ENCODE results near the gene ABCC4. TPM values are rescaled to one million over a fixed set of nuclear protein-coding genes. Genes with fewer than 3 reads are reported as not detected.

ABCC4 gene, protein sequence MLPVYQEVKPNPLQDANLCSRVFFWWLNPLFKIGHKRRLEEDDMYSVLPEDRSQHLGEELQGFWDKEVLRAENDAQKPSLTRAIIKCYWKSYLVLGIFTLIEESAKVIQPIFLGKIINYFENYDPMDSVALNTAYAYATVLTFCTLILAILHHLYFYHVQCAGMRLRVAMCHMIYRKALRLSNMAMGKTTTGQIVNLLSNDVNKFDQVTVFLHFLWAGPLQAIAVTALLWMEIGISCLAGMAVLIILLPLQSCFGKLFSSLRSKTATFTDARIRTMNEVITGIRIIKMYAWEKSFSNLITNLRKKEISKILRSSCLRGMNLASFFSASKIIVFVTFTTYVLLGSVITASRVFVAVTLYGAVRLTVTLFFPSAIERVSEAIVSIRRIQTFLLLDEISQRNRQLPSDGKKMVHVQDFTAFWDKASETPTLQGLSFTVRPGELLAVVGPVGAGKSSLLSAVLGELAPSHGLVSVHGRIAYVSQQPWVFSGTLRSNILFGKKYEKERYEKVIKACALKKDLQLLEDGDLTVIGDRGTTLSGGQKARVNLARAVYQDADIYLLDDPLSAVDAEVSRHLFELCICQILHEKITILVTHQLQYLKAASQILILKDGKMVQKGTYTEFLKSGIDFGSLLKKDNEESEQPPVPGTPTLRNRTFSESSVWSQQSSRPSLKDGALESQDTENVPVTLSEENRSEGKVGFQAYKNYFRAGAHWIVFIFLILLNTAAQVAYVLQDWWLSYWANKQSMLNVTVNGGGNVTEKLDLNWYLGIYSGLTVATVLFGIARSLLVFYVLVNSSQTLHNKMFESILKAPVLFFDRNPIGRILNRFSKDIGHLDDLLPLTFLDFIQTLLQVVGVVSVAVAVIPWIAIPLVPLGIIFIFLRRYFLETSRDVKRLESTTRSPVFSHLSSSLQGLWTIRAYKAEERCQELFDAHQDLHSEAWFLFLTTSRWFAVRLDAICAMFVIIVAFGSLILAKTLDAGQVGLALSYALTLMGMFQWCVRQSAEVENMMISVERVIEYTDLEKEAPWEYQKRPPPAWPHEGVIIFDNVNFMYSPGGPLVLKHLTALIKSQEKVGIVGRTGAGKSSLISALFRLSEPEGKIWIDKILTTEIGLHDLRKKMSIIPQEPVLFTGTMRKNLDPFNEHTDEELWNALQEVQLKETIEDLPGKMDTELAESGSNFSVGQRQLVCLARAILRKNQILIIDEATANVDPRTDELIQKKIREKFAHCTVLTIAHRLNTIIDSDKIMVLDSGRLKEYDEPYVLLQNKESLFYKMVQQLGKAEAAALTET (N-terminal part only)
- 6.1 TPM for polyA plus RNA-seq (2013, experiment 1 of 2; ENCODE audit: insufficient read length)
- polyA plus RNA-seq (2013, experiment 2 of 2; ENCODE audit: insufficient read length), result 5.0 TPM

DNA sequence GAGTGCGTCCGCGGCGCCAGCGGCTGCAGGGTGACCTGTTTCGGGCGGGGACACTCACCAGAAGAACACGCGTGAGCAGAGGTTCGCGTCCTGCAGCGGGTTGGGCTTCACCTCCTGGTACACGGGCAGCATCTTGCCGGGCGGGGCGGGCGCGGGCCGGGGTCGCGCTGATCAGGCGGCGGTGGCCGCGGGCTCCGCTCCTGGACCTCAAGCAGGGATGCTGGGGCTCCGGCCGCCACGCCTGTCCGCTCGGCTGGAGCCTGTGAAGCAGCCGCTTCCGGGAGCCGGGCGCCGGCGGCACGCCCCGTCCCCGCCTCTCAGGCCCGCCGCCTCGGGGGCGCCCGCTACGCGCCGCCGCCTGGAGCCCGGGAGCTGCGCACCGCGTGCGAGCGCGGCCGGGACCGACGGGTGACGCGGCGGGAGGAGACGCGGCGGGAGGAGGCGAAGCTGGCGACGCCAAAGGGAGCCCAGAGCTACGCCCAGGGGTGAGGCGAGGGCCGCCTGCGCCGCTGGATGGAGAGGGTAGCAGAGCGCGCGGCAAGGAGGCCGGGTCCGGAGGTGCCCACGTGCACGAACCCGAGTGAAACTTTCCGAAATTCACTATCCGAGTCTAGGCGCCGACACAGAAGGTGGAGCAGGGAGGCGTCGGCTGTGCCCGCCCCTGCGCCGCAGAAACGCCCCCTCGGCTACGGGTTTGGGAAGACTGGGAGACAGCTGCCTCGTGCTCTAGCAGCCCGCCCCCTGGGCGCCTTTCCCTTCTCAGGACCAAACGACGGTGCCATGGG, at the start of gene ABCC4:
Gene ABCC4, minus strand, starts transcription at position 269 of the 785 bp plus-strand sequence. Its CDS starts 137 bp downstream, at position 132.
- DNase-seq, result peak; percentile 79

DNA sequence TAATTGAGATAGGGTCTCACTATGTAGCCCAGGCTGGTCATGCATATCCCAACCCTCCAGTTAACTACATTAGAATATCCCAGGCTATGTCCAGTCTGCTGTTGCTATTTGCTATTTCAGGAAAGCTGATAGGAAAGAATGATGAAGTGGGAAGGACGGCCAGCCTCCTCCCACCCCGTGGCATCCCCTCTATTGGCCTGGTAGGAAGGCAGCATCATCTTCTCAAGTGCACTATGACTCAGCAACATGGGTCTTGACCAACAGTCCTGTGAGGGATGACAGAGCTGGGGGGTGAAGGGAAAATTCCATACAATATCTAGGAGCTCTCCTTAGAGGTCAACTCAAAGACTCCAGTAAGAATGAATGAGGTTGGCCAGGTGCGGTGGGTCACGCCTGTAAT, 48.0 kb upstream of the ABCC4 start:
- DNase-seq, result no peak

DNA sequence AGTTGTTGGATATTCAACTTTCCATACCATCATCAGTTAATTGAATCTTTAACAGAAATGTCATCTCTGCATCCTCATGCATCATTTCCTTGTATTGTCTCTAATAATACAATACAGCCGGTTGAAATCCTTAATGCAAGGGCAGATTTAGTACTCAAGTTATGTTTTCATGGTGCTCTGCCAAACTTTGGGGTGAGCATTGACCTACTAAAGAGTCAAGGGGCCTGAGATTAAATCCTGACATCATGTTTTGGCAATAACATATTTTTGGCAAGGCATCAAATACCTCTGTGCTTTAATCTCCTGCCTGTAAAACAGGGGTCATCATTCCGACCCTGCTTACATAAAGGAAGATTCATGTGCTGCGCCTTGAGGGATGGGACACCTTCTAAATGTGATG, 42.7 kb upstream of the ABCC4 start:
- no peak for DNase-seq

DNA sequence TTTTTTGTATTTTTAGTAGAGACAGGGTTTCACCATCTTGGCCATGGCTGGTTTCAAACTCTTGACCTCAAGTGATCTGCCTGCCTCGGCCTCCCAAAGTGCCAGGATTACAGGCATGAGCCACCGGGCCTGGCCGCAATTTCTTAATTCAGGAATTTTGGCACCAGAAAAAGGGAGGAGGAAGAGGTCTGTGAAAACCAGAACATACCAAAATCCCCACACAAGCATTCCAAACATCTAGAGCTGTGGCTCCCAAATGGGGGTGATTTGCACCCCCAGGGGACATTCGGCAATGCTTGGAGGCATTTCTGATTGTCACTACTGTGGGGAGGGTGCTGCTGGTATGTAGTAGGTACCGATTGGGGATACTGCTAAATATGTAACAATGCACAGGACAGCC, 40.2 kb upstream of the ABCC4 start:
- no peak for DNase-seq

DNA sequence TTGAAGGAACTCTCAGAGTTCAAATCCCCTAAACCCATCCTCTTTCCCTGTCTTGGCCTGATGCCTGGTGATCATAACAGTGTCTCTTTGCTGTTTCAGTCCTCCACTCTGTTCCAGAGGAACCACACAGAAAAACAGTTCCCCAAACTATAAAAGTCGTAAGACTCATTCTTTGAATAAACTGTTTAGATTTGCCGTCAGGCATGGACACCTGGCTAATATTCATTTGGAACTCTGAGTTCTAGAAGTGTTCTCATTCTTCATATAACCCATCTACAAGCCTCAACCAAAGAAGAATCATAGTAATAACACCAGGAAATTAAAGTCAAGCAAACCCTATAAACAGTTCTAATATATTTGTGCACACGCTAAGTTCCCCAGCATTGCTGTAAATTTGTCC, 37.7 kb upstream of the ABCC4 start:
- no peak for DNase-seq

DNA sequence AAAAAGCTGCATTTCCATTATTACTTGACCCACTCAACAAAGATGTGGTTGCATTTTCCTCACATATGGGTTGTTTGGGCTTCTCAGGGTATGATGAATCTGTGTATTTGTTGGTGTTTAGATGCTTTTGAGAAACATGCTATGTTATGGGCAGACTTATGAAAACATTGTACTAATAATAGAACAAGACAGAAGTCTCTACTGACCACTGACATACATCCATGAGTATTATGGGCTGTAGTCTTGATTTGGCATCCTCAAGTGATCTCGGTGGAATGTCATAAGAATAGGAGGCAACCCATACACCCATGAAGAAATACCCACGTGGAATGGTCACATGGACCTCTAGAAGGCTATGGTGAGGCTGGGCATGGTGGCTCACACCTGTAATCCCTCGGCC, 36.3 kb upstream of the ABCC4 start:
- no peak for DNase-seq

DNA sequence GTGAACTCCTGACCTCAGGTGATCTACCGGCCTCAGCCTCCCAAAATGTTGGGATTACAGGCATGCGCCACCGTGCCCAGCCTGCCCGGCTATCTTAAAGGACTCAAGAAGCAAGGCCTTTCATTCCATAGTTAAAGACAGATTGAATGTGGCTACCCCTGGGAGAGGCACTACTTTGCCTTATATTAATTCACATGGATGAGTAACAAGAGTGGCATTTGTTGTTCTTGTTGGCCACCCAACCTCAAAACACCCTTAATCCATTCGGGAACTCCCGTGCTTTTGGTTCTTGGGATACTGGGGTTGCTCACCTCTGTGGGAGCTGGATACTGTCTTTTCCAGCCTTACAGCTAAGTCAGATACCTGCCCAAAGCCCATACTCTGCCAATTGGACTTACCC, 34.4 kb upstream of the ABCC4 start:
- DNase-seq, result no peak

DNA sequence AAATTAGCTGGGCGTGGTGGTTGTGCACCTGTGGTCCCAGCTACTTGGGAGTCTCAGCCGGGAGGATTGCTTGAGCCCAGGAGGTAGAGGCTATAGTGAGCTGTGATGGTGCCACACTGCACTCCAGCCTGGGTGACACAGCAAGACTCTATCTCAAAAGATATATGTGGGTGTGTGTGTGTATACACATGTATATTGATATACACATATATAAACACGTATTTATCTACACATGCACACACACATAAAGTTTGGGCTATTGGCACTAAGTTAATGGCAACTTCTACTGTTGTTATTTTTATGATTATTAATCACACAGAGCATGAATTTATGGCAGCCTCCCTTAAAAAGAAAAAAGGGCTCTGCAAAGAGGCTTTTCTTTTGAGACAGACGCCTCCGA, 27.1 kb upstream of the ABCC4 start:
- DNase-seq, result no peak

DNA sequence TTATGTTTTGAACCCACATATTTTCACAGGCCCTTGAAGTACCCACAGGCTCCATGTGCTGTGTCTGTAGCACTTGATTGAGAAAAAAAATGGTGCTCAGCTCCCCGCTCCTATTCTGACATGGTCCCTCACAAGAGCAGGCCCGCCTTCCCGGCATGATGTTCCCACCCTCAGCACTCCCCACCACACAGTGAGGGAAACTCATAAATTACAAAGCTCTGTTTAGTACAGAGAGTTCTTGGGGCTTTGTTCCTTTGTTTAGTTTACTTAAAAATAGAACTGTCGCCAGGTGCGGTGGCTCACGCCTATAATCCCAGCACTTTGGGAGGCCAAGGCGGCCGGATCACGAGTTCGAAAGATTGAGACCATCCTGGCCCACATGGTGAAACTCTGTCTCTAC, 25.9 kb upstream of the ABCC4 start:
- DNase-seq, result no peak

DNA sequence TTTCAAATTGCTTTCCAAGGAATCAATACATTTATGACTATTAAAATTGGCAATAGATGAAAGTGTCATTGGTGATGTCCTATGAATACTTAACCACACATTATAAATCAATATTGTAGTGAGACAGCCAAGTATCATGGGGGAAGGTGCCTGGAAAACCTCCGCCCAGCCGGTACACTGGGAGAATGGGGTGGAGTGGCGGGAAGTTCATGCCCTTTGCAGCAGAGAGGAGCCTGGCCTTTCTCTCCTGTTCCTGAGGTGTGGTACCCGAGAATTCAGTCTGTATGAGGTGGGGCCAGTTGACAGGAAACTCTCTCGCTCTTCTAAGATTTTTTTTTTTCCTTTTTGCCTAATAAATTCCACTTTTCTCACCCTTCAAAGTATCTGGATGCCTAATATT, 25.4 kb upstream of the ABCC4 start:
- DNase-seq, result no peak

DNA sequence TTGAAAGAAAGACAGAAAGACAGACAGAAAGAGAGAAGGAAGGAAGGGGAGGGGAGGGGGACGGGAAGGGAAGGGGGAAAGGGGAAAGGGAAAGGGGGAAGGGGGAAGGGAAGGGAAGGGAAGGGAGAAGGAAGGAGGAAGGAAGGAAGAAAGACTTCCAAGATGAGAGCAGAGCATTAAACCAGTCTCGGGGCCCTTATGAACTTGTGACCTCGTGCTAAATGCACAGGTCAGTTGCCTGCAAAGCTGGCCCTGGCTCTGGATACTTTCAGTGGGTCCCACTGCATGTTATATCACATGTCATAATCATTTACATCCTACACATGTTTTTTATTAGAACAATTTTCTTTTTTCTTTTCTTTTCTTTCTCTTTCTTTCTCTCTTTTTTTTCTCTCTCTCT, 24.2 kb upstream of the ABCC4 start:
- DNase-seq, result no peak

DNA sequence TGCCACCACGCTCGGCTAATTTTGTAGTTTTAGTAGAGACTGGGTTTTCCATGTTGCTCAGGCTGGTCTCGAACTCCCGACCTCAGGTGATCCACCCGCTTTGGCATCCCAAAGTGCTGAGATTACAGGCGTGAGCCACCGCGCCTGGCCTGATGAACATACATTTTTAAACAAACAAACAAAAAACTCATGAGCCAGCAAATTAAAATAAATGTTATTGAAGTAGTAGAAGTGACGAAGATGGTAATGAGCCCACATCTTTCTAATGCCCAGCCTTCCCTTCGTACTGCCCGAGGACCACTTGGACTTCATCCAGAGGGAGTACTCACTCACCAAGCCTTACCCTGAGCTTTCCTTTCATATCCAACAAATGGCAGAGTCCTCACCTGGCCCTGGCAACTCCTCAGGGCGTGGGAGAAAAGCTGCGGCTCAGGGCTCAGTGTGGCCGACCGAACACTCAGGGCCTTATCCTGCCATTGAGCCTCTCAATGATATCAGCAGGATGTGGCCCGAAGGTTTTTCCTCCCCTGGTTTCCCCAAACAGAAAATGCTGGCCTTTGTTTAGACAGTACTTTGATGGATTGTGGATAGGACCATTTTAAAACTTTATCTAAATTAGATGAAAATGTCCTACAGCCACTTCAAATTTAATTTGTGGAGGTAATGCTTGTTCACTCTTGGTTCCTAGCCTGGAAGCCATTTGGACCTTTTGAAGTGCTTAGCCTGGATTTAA, 22.8 kb upstream of the ABCC4 start:
- DNase-seq, result no peak

DNA sequence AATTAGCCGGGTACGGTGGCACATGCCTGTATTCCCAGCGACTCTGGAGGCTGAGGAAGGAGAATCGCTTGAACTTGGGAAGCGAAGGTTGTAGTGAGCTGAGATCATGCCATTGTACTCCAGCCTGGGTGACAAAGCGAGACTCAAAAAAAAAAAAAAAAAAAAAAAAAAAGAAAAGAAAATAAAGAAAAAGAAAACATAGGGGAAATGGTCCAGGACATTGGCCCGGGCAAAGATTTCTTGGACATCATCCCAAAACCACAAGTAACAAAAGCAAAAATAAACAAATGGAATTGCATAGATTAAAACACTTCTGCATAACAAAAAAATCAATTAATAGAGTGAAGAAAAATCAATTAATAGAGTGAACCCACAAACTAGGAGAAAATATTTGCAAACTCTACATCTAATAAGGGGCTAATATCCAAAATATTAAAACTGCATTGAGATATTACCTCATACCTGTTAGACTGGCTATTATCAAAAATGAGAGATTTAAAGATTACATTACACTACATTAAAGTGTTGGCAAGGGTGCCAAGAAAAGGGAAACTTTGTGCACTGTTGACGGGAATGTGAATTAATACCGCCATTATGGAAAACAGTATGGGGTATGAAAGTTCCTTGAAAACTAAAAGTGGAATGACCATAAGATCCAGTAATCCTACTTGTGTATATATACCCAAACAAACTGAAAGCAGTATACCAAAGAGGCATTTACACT, 18.5 kb upstream of the ABCC4 start:
- no peak for DNase-seq

DNA sequence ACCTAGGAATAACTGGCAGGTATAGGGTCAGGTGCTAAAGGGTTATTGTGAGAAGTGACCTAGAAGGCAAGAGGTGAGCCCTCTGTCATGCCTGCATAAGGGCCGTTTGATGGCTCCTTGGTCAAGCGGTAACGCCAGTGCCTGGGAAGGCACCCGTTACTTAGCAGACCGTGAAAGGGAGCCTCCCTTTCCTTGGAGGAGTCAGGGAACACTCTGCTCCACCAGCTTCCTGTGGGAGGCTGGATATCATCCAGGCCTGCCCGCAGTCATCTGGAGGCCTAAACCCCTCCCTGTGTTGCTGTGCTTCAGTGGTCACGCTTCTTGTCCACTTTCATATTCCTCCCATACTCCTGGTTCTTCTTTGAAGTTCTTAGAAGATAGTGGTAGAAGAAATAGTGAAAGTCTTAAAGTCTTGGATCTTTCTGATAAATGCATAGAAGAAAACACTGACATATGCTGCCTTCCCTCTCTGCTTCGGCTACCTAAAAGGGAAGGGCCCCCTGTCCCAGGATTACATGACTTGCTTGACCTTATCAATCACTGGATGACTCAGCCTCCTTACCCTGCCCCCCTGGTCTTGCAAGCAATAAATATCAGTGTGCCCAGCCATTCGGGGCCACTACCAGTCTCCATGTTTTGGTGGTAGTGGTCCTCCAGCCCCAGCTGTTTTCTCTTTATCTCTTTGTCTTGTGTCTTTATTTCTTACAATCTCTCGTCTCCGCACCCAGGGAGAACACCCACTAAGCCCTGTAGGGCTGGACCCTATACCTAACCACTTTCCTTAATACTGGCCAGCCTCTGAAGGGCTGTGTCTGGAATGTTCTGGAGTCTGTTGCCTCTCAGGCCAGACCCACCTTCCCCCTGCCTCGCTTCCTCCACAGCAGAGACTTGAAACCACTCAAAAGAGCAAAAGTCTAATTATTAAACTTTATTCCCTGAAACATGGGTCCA, 16.1 kb upstream of the ABCC4 start:
- DNase-seq, result no peak

DNA sequence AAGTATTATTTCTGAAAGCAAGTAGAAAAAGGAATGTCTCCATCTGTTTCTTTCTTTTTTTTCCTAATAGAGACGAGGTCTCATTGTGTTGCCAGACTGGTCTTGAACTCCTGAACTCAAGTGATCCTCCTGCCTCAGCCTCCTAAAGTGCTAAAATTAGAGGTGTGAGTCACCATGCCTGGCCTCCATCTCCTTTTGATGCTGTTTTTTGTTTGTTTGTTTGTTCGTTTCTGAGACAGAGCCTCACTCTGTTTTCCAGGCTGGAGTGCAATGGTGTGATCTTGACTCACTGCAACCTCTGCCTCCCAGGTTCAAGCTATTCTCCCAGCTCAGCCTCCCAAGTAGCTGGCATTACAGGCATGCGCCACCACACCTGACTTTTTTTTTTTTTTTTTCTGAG, 14.5 kb upstream of the ABCC4 start:
- DNase-seq, result no peak

DNA sequence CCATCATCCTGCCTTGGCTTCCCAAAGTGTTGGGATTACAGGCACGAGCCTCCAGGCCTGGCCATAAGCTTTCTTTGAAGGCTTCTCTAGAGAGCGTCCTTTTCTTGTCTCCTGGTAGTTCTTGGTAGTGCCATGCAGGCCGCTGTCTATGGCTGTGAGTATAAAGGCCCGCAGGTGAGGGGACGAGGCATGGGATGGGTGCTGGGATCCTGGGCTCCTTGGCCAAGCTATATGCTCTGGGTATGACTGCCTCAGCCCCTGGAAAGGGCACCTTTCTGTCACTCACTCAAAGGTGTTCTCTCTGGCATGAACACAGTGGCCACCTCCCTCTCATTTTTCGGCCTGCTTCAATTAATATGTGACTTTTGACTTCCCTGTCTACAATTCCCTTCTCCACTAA, 6.3 kb upstream of the ABCC4 start:
- DNase-seq, result no peak

DNA sequence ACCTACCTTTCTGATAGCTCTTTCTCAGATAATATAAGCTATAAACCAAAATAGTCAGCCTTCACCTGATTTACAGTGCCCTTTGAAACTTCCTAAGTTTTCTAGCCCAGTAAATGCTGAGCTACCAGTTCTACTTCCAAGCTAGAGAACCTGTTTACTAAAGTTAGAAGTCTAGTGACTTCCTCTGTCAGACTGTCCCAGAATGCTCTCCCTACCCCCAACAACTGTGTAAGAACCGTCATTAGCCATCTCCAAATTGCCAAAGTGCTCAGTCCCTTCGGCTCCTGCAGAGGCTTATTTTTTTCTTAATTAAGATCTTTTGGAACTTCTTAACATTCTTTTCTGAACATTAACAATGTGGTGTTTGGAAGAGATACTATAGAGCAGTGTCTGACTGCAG, 3.2 kb upstream of the ABCC4 start:
- DNase-seq, result no peak

DNA sequence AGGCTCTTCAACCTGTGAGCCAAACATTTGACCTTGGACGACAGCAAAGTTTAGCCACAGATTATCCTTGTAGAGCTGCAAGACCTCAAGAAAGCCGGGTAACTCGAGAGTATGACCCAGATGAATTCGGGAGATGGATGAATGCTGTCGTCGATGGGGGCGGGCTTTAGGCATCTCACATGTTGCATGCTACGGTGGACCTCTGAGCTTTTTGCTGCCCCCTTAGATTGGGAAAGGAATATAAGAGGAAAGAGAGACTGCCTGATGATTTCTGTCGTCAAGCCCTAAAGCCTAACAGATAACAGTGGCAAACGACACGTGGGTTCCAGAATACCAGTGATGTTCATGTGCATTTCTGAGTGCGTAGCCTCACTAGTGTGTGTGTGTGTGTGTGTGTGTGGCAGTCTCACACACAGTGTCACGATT, 730 bp upstream of the ABCC4 start:
- no peak for DNase-seq

DNA sequence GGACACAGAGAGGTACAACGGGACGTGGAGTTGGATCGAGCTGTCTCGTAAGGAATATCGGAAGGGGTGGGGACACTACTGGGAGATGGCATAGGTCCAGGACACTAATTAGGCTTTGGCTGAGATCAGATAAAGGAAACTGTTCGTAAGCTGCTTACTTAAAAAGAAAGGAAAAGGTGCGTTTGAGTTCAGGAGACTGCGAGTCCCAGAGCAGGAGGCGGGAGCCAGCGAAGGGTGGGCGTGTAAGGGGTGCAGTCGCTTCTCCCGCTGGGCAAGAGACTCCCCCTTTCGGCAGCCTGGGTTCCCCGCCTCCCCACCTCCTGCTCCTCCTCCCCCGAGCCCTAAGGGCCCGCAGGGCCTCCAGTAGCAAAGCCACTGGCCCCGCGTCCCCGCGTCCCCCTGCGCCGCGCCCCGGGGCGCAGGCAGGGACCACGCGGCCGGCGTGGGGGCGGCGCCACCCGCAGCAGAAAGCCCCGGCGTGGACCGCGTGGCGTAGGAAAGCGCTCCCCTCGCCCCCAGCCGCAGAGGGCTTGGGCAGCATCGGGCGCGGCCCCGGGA, 547 bp downstream of the ABCC4 start:
- peak; percentile 48 for DNase-seq

Measured in fibroblast of skin of back (primary cell).